NCI-H69 (cell line): ENCODE measurements around the gene ACACA.
A peak's percentile ranks its signal among the peaks of the same experiment; 100 is the strongest.
"Not testable (repeated sequence)": the region's sequence is repeated elsewhere in the genome, so short reads cannot be mapped to it uniquely, and the experiment has no call there.

ENCODE experiments used
- DNase-seq: peaks from one replicate; lab custom pipeline; 2025; lab: John Stamatoyannopoulos, UW

Gene ACACA

DNA sequence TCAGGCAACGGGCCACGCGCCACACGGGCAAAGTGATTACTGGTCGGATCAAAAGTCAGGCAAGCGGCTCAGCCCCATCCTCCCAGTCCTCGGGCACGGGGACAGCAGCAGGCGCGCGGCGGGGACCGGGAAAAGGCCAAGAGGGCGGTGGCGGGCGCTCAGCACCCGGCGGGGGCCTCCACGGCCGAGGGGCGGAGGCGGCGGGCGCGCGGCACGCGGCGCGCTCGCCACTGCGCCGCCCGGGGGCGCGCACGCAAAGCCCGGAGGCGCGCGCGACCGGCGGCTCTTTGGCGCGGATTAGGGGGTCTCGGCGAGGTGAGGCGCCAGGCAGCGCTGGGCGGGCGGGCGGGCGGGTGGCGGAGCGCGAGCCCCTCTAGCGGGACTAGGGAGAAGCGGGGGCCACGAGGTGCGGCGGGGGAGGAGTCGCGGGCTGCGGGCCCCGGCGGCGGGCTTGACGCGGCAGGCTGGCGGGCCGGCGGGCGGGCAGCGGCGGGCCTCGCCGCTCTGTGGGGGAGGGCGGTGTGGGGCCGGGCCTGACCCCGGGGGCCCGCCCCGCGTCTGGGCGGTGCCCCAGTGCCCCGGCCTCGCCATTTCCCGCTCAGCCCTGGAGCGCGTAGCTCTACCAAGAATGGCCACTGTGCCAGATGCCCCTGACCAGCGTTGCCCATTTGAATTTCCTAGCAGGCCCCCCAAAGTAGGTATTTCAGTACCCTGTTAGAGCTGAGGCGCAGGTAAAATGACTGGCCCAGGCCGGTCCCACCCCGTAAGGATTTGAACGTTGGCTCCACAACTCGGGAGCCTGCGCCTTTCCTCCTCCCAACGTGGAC is at the start of gene ACACA, which contains the start of gene TADA2A:
TSS of gene ACACA (minus strand) at position 202 of the 827 bp plus-strand sequence. CDS start 537 bp downstream, outside the sequence.
TSS of gene TADA2A (plus strand) at position 252 of the 827 bp plus-strand sequence. CDS start 4,480 bp downstream, outside the sequence.
- DNase-seq, result peak; percentile 94

DNA sequence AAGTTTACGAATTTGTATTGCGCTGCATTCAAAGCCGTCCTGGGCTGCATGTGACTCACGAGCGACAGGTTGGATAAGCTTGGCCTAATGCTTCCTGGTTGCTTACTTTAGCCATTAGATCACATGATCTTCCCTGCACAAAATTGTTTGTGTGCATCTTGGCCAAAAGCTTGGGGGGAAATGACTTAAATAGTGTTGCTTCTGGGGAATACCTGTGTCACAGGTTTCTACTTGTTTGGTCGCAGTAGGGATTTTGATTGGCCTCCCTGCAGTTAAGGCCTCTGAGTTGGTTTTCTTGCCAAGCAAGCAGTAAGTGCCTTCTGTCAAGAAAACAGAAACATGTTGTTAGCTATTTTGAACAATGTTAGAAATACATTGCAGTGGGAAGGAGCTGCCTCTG is 43.5 kb upstream of the ACACA start:
- DNase-seq, result no peak

DNA sequence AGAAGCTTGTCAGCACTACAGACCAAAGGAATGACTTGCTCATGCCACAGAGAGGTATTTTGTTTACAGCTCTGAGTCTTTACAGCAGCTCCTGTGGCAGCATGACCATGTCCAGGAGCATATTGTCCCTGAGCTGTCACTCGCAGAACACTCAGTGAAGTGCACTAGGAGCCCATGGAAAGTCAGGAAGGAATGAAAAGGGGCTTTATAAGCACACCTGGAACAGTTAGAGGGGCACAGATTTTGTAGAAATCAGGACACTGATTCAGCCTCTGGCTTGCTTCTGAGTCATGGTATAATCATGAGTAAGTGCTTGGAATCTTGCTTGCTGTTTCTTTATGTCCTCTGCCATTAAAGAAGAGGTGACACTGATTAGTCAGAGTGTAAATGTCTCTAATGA is 41.0 kb upstream of the ACACA start:
- no peak for DNase-seq

DNA sequence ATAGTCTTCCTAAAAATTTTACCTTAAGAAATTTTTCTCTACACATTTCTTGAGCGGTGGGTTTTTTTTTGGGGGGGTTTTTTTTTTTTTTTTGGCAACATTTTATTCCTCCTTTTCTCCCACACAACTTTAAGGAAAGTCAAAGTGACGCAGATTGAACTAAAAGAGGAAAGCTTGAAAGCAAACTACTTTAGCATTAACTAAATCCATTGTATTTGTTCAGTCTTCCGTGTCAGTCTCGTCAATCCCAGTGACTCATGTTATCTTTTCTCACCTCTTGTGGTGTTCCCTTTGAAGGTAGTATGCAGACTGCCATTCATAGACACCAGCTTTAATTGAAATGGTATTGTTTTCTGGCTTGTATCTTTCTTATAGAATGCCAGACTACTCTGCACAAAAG is 39.4 kb upstream of the ACACA start:
- DNase-seq, result peak; percentile 64

DNA sequence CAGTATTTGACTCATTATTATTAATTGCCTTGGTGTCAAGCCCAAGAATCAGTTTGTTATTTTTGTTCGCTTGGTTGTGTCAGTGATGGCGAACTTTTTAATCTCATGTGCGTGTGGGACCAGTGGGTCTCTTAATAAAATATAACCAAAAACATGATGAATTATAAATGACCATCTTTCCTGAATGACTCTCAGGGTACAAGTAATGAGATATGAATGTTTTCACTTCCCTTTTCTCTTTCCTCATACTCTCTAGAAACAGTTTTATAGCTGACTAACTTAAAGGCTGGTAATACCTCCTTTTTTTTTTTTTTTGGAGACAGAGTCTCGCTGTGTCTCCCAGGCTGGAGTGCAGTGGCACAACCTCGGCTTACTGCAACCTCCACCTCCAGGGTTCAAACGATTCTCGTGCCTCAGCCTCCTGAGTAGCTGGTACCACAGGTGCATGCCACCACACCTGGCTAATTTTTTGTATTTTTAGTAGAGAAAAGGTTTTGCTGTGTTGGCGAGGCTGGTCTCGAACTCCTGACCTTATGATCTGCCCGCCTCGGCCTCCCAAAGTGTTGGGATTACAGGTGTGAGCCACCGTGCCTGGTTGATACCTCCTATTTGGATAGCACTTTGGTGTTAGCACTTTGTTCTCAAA is 34.9 kb upstream of the ACACA start:
- DNase-seq, result not testable (repeated sequence)

DNA sequence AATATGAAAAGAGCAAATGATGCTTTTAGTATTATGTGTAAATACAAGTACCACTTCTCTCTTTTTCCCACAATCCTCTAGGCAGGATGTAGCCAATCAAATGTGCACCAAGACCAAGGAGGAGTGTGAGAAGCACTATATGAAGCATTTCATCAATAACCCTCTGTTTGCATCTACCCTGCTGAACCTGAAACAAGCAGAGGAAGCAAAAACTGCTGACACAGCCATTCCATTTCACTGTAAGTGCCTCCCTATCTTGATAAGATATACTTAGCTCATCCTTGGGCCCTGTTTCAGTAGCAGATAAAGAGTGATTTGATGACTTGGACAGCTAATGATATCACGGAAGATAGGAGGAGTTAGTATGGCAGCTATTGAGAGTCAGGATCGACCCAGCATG is 33.8 kb upstream of the ACACA start:
- no peak for DNase-seq

DNA sequence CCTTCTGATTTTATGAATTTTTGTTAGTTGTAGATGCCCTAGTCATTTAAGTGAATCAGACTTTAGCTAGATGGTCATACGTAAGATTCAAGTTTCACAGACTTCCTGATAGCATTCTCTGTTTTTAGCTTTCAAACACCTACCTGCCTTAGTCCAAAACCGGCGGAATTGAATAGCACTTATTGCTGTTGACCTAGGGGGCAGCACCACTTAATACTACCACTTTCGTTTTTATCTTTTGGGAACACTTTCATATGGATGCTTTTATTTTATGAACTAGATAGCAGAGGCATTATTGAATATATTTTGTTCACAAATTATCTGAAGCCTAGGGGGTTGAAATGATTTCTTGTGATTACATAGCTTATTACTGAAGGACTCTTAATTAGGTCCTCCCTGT is 31.5 kb upstream of the ACACA start:
- DNase-seq, result no peak

DNA sequence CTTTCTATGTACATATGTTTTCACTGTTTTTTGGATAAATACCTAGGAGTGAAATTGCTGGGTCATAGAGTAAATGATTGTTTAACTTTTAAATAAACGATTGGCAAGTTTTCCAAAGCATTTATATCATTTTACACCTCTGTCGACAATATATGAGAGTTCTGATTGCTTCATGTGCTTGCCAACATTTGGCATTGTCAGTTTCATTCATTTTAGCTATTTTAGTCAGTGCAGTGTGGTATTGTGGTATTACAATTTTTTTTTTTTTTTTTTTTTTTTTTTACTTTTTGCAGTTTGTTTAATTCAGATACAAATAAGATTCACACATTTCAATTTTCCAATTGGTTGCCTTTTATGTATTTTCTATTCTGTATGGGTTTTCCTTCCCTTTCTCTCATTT is 26.0 kb upstream of the ACACA start:
- DNase-seq, result no peak

DNA sequence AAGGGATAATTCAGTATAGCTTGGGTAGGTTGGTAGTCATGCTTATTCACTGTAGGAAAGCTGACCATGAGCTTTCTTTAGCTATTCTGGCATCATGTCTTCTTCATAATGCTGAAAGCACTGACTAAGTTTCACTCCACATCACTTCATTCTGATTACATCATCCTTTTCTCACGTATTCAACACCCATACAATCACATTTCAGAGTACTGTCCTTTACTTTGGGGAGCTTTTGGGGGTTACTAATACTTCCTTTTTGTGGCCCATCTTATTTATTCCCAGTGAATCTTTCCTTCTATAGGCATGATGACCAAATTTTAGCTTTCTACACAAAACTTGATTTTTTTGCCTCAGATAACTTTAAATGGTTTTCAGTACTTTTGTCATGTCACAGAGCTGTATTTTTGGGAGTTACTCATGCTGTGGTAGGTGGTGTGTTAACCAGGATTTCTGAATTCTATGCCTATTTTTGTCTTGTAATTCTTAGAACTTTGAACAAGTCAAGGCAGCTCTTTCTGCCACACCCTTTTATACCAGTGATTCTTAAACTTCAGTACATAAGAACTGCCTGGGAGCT is 23.5 kb upstream of the ACACA start:
- DNase-seq, result no peak

DNA sequence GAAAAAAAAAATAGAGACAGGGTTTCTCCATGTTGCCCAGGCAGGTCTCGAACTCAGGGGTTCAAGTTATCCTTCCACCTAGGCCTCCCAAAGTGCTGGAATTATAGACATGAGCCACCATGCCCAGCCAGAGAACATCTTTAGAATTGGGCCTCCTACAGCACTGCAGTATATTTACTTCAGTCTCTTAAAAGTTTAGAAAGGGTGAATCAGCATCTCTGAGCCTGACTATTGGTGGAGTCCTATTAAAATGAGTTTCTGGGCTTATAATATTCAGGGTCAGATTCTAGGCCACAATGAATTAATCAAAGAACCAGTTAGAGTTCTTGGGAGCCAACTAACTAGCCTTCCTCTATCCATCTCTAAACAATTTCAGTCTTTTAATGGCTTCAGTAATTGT is 22.8 kb upstream of the ACACA start:
- no peak for DNase-seq

DNA sequence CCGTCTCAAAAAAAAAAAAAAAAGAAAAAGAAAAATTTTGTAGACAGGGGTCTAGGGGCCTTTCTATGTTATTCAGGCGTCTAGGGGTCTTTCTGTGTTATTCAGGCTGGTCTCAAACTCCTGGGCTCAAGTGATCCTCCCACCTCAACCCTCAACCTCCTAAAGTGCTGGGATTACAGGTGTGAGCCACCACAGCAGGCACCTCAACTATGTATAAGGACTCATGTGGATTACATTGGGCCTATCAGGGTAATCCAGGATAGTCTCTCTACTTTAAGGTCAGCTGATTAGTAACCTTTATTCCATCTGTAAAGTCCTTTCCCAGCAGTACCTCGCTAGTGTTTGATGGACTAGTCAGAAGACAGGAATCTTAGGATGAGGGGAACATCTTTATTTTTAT is 22.4 kb upstream of the ACACA start:
- DNase-seq, result no peak

DNA sequence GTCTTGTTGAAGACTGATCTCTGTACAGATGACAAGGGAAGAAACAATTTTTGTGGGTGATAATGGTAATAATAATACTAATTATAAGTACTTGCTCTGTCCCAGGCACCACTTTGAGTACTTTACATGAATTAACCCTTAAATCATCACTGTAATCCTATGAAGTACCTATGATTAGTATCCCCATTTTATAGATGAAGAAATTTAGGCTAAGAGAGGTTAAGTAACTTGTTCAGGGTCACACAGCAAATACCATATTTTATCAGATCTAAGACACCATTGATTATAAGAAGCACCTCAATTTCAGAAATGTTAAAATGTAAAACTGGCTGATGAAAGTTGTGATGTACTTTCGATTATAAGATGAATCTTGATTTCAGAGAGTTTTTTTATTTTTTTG is 18.6 kb upstream of the ACACA start:
- no peak for DNase-seq

DNA sequence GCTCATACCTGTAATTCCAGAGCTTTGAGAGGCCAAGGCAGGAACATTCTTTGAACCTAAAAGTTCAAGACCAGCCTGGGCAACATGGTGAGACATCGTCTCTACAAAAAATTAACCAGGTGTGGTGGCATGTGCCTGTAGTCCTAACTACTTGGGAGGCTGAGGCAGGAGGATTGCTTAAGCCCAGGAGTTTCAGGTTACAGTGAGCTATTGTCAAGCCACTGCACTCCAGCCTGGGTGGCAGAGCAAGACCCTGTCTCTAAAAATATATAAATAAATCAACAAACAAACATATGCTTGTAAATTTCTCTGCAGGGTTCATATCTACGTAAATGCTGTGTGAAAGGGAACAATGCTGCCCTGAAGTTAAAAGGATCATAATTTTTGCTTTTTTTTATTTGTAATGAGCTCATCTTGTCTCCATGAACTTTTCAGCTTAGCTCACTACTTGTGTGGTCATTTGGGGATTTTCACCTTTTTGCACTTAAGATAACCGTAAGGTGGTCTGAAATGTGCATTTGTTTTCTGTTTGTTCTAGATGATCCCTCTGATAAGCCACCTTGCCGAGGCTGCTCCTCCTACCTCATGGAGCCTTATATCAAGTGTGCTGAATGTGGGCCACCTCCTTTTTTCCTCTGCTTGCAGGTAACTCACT is 16.5 kb upstream of the ACACA start:
- no peak for DNase-seq

DNA sequence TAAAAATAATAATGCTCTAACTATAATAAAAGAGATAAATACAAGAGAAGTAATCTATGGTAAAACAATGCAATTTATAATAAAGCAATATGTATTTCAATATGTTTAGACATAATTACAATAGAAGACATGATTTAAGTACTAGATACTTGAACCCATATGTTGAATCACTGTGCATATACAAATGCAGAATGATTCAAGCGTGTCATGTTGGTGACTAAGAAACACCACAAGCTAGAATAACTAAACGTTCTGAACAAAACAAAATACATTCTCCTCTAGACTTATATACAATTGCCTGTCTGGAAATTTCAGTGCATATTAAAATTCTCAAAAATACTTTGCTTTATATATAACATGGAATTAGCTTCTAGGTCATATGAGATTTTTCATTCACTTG is 11.2 kb upstream of the ACACA start:
- no peak for DNase-seq

DNA sequence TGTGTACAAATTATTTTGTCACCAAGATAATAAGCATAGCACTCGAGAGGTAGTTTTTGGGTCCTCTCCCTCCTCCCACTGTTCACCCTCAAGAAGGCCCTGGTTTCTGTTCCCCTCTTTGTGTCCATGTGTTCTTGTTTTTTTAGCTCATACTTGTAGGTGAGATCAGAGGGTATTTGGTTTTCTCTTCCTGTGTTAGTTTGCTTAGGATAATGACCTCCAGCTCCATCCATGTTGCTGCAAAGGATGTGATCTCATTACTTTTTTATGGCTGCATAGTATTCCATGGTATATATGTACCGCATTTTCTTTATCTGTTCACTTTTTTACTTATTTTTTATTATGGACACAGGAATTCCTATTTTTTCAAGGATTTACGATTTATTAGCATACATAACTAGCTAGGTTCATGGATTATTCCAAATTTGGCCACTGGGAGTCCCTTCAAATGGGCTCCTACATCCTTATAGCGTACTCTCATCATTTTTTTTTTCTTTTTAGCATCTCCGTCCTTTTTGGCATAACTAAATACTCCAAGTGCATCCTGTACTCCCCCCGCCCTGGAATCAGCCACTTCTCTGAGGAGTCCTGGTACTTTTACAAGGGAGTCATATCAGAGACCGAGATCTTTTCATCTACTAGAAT is 7.4 kb upstream of the ACACA start:
- DNase-seq, result no peak

DNA sequence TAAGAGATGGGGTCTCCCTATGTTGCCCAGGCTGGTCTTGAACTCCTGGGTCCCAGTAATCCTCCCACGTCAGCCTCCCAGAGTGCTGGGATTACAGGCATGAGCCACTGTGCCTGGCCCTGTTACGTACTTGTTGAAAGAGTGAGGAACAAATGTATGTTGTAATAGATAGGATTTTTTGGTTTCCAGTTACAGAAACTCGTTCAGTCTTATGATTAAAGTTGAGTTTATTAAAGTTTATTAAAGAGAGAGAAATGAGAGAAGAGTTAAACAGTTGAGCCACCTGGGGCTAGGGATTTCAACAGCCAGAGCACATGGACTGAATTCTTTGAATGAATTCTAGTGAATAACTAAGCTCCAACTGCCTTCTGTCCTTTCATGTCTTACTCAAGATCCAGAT is 3.7 kb upstream of the ACACA start:
- no peak for DNase-seq

DNA sequence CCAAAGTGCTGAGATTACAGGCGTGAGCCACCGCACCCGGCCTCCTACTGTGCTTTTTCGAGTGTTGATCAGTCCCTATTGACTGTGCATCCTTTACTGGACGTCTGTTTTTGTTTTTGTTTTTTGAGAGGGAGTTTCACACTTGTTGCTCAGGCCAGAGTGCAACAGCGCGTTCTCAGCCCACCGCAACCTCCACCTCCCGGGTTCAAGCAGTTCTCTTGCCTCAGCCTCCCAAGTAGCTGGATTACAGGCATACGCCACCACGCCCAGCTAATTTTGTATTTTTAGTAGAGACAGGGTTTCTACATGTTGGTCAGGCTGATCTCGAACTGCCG is 1.5 kb upstream of the ACACA start:
- DNase-seq, result not testable (repeated sequence)

DNA sequence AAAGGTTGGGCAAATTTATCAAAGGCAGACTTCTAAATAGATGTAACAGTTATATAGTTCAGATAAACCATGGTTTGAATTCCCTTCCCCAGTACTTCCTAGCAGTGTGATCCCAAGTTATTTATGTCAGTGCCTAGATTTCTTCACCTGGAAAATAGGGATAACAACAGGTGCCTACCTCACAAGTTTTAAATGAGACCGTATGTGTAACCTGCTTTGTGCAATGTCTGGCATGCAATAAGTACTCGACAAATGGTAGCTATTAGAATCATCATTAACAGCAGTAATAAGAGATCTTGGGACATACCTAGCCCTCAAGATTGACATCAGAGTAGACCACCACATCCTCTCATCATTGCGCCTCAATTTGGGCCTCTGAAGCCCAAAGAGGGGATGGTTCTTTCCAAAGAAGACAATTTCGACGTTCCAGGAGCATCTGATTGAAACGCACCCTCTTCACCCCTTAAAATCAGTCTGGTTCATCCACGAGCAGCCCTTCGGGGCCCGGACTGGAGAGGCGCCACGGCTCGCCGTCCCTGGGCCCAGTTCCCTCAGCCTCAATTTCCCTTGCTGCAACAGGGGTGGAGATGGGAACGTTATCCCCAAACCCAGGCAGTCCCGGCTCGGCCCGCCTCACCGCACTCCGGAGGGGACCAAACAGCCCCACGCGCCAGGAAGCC is 541 bp downstream of the ACACA start:
- DNase-seq, result peak; percentile 57

DNA sequence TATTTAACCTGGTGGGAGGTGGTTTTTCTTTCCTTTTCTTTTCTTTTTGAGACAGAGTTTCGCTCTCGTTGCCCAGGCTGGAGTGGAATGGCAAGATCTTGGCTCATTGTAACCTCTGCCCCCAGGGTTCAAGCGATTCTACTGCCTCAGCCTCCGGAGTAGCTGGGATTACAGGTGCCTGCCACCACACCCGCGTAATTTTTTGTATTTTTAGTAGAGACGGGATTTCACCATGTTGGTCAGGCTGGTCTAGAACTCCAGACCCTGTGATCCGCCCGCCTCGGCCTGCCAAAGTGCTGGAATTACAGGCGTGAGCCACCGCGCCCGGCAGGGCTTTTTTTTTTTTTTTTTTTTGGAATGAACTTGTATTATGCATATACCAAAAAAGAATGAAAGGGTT is 1.1 kb downstream of the ACACA start:
- not testable (repeated sequence) for DNase-seq

DNA sequence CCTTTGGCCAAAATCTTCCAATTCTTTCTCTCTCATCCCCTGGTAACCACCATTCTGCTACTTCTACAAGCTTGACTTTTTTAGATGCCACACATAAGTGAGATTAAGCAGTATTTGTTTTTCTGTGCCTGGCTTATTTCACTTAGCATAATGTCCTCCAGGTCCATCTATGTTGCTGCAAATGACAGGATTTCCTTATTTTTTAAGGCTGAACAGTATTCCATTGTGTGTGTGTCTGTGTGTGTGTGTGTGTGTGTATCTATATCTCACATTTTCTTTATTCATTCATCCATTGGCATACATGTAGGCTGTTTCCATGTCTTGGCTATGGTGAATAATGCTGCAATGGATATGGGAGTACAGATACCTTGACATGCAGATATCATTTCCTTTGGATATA is 6.1 kb downstream of the ACACA start:
- DNase-seq, result no peak

DNA sequence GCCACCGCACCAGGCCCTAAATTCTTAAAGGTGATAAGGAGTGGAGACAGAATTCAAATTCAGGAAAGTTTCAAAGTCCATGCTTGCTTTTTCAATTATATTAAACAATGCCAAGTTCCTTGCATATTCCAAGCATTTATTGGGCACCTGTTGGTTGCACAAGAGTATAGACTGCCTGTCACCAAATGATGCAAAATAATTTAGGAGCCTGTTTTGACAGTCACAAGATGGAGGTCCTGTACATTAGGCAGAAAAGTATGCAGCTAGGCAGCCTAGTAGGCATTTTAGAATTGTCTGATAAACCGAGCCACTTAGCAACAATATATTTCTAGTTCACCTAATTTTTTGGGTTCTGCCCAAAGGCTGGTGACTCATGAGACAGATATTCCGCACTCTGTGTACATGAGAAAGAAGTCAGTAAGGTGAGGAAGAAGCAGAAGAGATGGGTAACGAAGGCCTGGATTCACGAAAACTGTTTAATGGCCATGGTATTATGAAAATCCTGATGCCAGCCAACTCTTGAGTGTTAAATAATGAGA is 7.3 kb downstream of the ACACA start:
- DNase-seq, result no peak
